Suprapubic skin (tissue), 4 donors: ENCODE data around the gene CPXM2. TPM values are rescaled to one million over a fixed set of nuclear protein-coding genes. Genes with fewer than 3 reads are reported as not detected.

Experiments
- DNase-seq, 2 donors: peaks; one replicate each; pipeline ENCODE4 v3.0.0-alpha.2; 2019; ENCODE audit warnings: low spot score in 2 of 2
- H3K27ac ChIP-seq: fragments of 200-600 bp; sonication (generic); one replicate; pipeline ENCODE4 v1.5.1; 2019
- H3K27me3 ChIP-seq: fragments of 200-600 bp; sonication (generic); one replicate; pipeline ENCODE4 v1.5.1; 2019
- H3K36me3 ChIP-seq: fragments of 200-600 bp; sonication (generic); one replicate; pipeline ENCODE4 v1.5.1; 2019
- H3K4me1 ChIP-seq: fragments of 200-600 bp; sonication (generic); one replicate; pipeline ENCODE4 v1.5.1; 2019
- H3K4me3 ChIP-seq: fragments of 200-600 bp; sonication (generic); one replicate; pipeline ENCODE4 v1.5.1; 2019; ENCODE audit warnings: mild to moderate bottlenecking
- H3K9me3 ChIP-seq: fragments of 200-600 bp; sonication (generic); one replicate; pipeline ENCODE4 v1.5.1; 2019
- EP300 ChIP-seq: sonication (generic); formaldehyde crosslinking; IDR thresholded peaks from one replicate; pipeline ENCODE4 v1.6.1; 2017; ENCODE audit warnings: antibody characterized with exemption
- POLR2A ChIP-seq, 2 donors: fragments of 450-650 bp; IDR thresholded peaks; one replicate each; pipeline ENCODE4 v1.6.1; 2017; ENCODE audit warnings: antibody characterized with exemption in 2 of 2, mild to moderate bottlenecking in 2 of 2, moderate library complexity in 2 of 2
- POLR2AphosphoS5 ChIP-seq, 3 donors: sonication (generic); formaldehyde crosslinking; IDR thresholded peaks; one replicate each; pipeline ENCODE4 v1.6.1; 2017; ENCODE audit warnings: antibody characterized with exemption in 3 of 3
- WGBS: methylation state at CpG from one replicate; pipeline ENCODE4 v1.1.5; 2018; 5-methylcytosine and 5-hydroxymethylcytosine counted together
- total RNA-seq, 4 donors: library from RNA; depleted of rRNA; stranded (reverse); fragments of >200 nt; gene quantifications; one replicate each; pipeline ENCODE4 v1.1.0, GENCODE V29; 2016
- TF ChIP-seq, protein P1 (sequence below), 2 donors: fragments of 200-600 bp in 1 of 2; fragments of 450-650 bp in 1 of 2; sonication (generic) in 1 of 2; IDR thresholded peaks; one replicate each; pipeline ENCODE4 v1.5.1; 2016 to 2019; ENCODE audit warnings: antibody characterized with exemption in 2 of 2, mild to moderate bottlenecking in 1 of 2, moderate library complexity in 1 of 2

The CPXM2 gene
- total RNA-seq, 4 donors from 2014 or later: 2.9 to 6.1 (median 3.7) TPM

GRCh38 chr10:123840714-123841113 is 50.9 kb downstream of the CPXM2 start:
- H3K27me3 ChIP-seq: peaks cover 2% of the 10 kb centered on the region
- no peaks in the 10 kb centered on the region for H3K36me3 ChIP-seq
- H3K4me1 ChIP-seq: no peaks in the 10 kb centered on the region
- DNase-seq: no peak
- H3K9me3 ChIP-seq: no peaks in the 10 kb centered on the region
- TF ChIP-seq POLR2A (IDR thresholded peaks at IDR 0.05) (no peak), EP300 (no peak), POLR2AphosphoS5 (IDR thresholded peaks at IDR 0.05) (no peak)
- TF ChIP-seq, protein P1, sequence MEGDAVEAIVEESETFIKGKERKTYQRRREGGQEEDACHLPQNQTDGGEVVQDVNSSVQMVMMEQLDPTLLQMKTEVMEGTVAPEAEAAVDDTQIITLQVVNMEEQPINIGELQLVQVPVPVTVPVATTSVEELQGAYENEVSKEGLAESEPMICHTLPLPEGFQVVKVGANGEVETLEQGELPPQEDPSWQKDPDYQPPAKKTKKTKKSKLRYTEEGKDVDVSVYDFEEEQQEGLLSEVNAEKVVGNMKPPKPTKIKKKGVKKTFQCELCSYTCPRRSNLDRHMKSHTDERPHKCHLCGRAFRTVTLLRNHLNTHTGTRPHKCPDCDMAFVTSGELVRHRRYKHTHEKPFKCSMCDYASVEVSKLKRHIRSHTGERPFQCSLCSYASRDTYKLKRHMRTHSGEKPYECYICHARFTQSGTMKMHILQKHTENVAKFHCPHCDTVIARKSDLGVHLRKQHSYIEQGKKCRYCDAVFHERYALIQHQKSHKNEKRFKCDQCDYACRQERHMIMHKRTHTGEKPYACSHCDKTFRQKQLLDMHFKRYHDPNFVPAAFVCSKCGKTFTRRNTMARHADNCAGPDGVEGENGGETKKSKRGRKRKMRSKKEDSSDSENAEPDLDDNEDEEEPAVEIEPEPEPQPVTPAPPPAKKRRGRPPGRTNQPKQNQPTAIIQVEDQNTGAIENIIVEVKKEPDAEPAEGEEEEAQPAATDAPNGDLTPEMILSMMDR (IDR thresholded peaks at IDR 0.05): no peak
- no peak overlapping the region for H3K4me3 ChIP-seq
- H3K27ac ChIP-seq: no peak overlapping the region
- WGBS: 83% methylated on average over 4 of the region's 4 CpGs

- H3K9me3 ChIP-seq: no peaks in the 10 kb centered on the region
- H3K4me3 ChIP-seq: no peak overlapping the region
- H3K36me3 ChIP-seq: no peaks in the 10 kb centered on the region
- peaks cover 4% of the 10 kb centered on the region for H3K27me3 ChIP-seq
- no peaks in the 10 kb centered on the region for H3K4me1 ChIP-seq
- 87% methylated on average over 13 of the region's 13 CpGs for WGBS
- no peak overlapping the region for H3K27ac ChIP-seq
- no peak for TF ChIP-seq POLR2AphosphoS5 (IDR thresholded peaks at IDR 0.05)
- DNase-seq: no peak
Measured at GRCh38 chr10:123838596-123839310, 52.9 kb downstream of the CPXM2 start.

- Histone ChIP-seq H3K9me3 (no peaks in the 10 kb centered on the region), H3K36me3 (no peaks in the 10 kb centered on the region), H3K4me1 (no peaks in the 10 kb centered on the region), H3K27ac (no peak overlapping the region), H3K4me3 (no peak overlapping the region), H3K27me3 (peaks cover 4% of the 10 kb centered on the region)
- DNase-seq: no peak
- 95% methylated on average over 6 of the region's 6 CpGs for WGBS
- TF ChIP-seq POLR2A (IDR thresholded peaks at IDR 0.05): no peak
- TF ChIP-seq, protein P1 (IDR thresholded peaks at IDR 0.05): no peak
- TF ChIP-seq EP300: no peak
- TF ChIP-seq POLR2AphosphoS5 (IDR thresholded peaks at IDR 0.05): no peak
Measured at GRCh38 chr10:123837756-123838155, 53.9 kb downstream of the CPXM2 start.

DNA sequence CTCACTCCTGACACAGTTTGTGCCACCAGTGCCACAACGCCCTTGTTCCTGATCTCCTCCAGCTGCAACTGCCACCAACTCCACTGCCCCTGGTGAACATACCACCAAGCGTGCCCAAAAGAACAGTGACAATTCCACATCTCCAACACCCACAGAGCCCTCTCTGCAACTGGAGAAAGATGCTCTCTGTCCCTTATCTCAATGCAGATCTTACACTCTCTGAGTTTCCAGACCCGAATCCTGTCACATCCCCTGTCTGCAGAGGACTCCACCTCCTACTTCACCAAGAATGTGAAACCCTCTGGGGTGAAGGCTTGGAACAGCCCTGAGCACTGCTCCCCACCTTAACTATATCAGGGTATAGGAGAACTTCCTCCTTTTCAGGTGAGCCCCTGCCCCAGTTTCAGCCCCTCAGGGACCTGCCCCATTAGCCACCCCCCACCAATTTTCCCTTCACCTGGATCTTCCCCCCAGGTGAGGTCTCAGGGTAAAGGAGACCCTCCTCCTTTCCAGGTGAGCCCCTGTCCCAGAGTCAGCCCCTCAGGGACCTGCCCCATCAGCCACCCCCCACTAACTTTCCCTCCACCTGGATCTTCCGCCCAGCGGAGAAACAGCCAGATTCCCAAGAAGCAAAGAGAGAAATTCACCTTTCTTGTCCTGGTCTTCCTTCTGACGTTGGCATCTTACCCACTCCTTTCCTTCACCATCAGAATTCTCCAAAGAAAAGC is 55.0 kb downstream of the CPXM2 start:
- no peak overlapping the region for H3K27ac ChIP-seq
- no peak for TF ChIP-seq EP300
- TF ChIP-seq, protein P1 (IDR thresholded peaks at IDR 0.05): no peak
- TF ChIP-seq POLR2A (IDR thresholded peaks at IDR 0.05): no peak
- TF ChIP-seq POLR2AphosphoS5 (IDR thresholded peaks at IDR 0.05): no peak
- H3K4me1 ChIP-seq: no peaks in the 10 kb centered on the region
- 80% methylated on average over 6 of the region's 6 CpGs for WGBS
- no peaks in the 10 kb centered on the region for H3K36me3 ChIP-seq
- H3K9me3 ChIP-seq: no peaks in the 10 kb centered on the region
- no peak overlapping the region for H3K4me3 ChIP-seq
- DNase-seq: no peak
- H3K27me3 ChIP-seq: peaks cover 4% of the 10 kb centered on the region

DNA sequence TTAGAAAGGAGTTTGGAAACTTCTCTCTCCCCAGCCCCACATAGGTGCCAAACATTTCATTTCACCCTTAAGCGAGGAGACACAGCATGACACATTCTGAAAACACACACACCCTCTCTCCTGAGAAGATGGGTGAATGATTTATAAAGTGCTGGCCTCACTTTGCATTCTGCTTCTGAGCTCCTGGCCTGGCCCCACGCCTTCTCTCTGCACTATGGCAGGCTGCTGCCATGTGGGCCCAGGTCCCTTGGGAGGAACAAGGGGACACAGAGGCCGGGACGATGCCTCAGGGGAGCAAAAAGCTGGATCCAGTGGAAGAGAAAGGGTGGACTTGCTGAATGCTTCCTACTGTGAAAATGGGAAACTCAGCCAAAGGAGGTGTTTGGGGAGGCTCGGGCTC is 56.0 kb downstream of the CPXM2 start:
- no peaks in the 10 kb centered on the region for H3K9me3 ChIP-seq
- H3K4me3 ChIP-seq: no peak overlapping the region
- DNase-seq: no peak
- WGBS: 54% methylated on average over 5 of the region's 5 CpGs
- no peak overlapping the region for H3K27ac ChIP-seq
- no peaks in the 10 kb centered on the region for H3K36me3 ChIP-seq
- no peaks in the 10 kb centered on the region for H3K4me1 ChIP-seq
- peaks cover 4% of the 10 kb centered on the region for H3K27me3 ChIP-seq
- TF ChIP-seq, protein P1 (IDR thresholded peaks at IDR 0.05): no peak
- TF ChIP-seq POLR2A (IDR thresholded peaks at IDR 0.05): no peak
- no peak for TF ChIP-seq POLR2AphosphoS5 (IDR thresholded peaks at IDR 0.05)
- no peak for TF ChIP-seq EP300
